Testis (tissue), 3 donors: ENCODE results near the gene ZFR. TPM values are rescaled to one million over a fixed set of nuclear protein-coding genes. Genes with fewer than 3 reads are reported as not detected.
A peak's percentile ranks its signal among the peaks of the same experiment; 100 is the strongest.

Experiments used
- DNase-seq: peaks from one replicate; pipeline ENCODE4 v3.0.0-alpha.2; 2019
- H3K27ac ChIP-seq, 2 donors: fragments of 200-600 bp; sonication (generic); one replicate each; pipeline ENCODE4 v1.5.1; 2019
- H3K27me3 ChIP-seq: fragments of 200-600 bp; sonication (generic); one replicate; pipeline ENCODE4 v1.5.1; 2019
- H3K36me3 ChIP-seq: fragments of 200-600 bp; sonication (generic); one replicate; pipeline ENCODE4 v1.5.1; 2017; ENCODE audit warnings: low read depth; ENCODE audit errors: missing control alignments
- H3K4me1 ChIP-seq: fragments of 200-600 bp; sonication (generic); one replicate; pipeline ENCODE4 v1.5.1; 2019
- H3K4me3 ChIP-seq, 2 donors: fragments of 200-600 bp; sonication (generic); one replicate each; pipeline ENCODE4 v1.5.1; 2017 to 2019
- H3K9me3 ChIP-seq: fragments of 200-600 bp; sonication (generic); one replicate; pipeline ENCODE4 v1.5.1; 2017
- CTCF ChIP-seq, 3 experiments: fragments of 450-650 bp in 2 of 3; fragments of 200-600 bp in 1 of 3; sonication (generic) in 1 of 3; IDR thresholded peaks; one replicate each; pipeline ENCODE4 v1.5.1; 2016 to 2019; ENCODE audit warnings: antibody characterized with exemption in 3 of 3, mild to moderate bottlenecking in 2 of 3, moderate library complexity in 1 of 3
- POLR2A ChIP-seq: fragments of 450-650 bp; IDR thresholded peaks from one replicate; pipeline ENCODE4 v1.6.1; 2017; ENCODE audit warnings: antibody characterized with exemption, mild to moderate bottlenecking, moderate library complexity
- WGBS, 2 donors: methylation state at CpG; one replicate each; pipeline ENCODE4 v1.1.5; 2018; 5-methylcytosine and 5-hydroxymethylcytosine counted together
- intact Hi-C: fragments of 100-400 bp; cut with DNase I; formaldehyde crosslinking; loops from one replicate; pipeline ENCODE4 v1.15.1; 2023; ENCODE audit warnings: low total_unique reads
- polyA plus RNA-seq: library from polyadenylated mRNA; stranded (reverse); fragments of 350-450 nt; fragmentation: Illumina TruSeq; extraction: RNeasy Lipid Tissue Mini Kit (QIAGEN cat#74804); gene quantifications from one replicate; pipeline ENCODE4 v1.2.3, GENCODE V29; 2014; ENCODE audit warnings: low read depth, low replicate concordance; ENCODE audit not compliant: insufficient read depth
- total RNA-seq, 2 donors: library from RNA; depleted of rRNA; stranded (reverse); fragments of >200 nt; gene quantifications; one replicate each; pipeline ENCODE4 v1.2.3, GENCODE V29; 2016

ZFR gene
- total and polyA plus RNA-seq, 3 donors from 2014 or later, result 77.1 to 112 (median 97.2) TPM

GRCh38 chr5:32388432-32389129 lies 56.0 kb downstream of the ZFR start:
- TF ChIP-seq CTCF (IDR thresholded peaks at IDR 0.05) (no peak), POLR2A (no peak)
- Histone ChIP-seq H3K27me3 (no peaks in the 10 kb centered on the region), H3K9me3 (no peaks in the 10 kb centered on the region), H3K4me1 (peaks cover 23% of the 10 kb centered on the region), H3K4me3 (no peak overlapping the region), H3K36me3 (no peaks in the 10 kb centered on the region), H3K27ac (peak overlapping the region; percentile 32 to 58)
- intact Hi-C loops, result no loop called here
- WGBS, 2 donors, result 35 to 41% methylated on average over 6 of the region's 6 CpGs
- DNase-seq, result no peak

- no peak for DNase-seq
- intact Hi-C loops, result no loop called here
- TF ChIP-seq POLR2A (no peak), CTCF (IDR thresholded peaks at IDR 0.05) (no peak)
- H3K36me3 ChIP-seq, result no peaks in the 10 kb centered on the region
- no peaks in the 10 kb centered on the region for H3K9me3 ChIP-seq
- peaks cover 23% of the 10 kb centered on the region for H3K4me1 ChIP-seq
- no peak overlapping the region for H3K4me3 ChIP-seq
- H3K27ac ChIP-seq, result peak overlapping the region; percentile 32 to 58
- no peaks in the 10 kb centered on the region for H3K27me3 ChIP-seq
Measured at GRCh38 chr5:32387841-32388240, 56.7 kb downstream of the ZFR start.

GRCh38 chr5:32387211-32387610 lies 57.3 kb downstream of the ZFR start:
- Histone ChIP-seq H3K36me3 (no peaks in the 10 kb centered on the region), H3K4me1 (peaks cover 23% of the 10 kb centered on the region), H3K27me3 (no peaks in the 10 kb centered on the region), H3K27ac (peak overlapping the region in 1 of 2 donors; percentile 58), H3K9me3 (no peaks in the 10 kb centered on the region), H3K4me3 (no peak overlapping the region)
- 27 to 49% methylated on average over 3 of the region's 3 CpGs for WGBS, 2 donors
- intact Hi-C loops, result no loop called here
- no peak for DNase-seq
- no peak for TF ChIP-seq CTCF (IDR thresholded peaks at IDR 0.05)
- no peak for TF ChIP-seq POLR2A

GRCh38 chr5:32384621-32385020 lies 59.9 kb downstream of the ZFR start:
- intact Hi-C loops, result no loop called here
- TF ChIP-seq POLR2A (no peak), CTCF (IDR thresholded peaks at IDR 0.05) (no peak)
- H3K27me3 ChIP-seq, result no peaks in the 10 kb centered on the region
- H3K27ac ChIP-seq, result no peak overlapping the region
- no peaks in the 10 kb centered on the region for H3K36me3 ChIP-seq
- DNase-seq, result no peak
- H3K4me1 ChIP-seq, result peaks cover 23% of the 10 kb centered on the region
- H3K4me3 ChIP-seq, result no peak overlapping the region
- H3K9me3 ChIP-seq, result no peaks in the 10 kb centered on the region

GRCh38 chr5:32383586-32383985 lies 61.0 kb downstream of the ZFR start:
- Histone ChIP-seq H3K4me1 (peaks cover 19% of the 10 kb centered on the region), H3K27ac (no peak overlapping the region), H3K27me3 (no peaks in the 10 kb centered on the region), H3K9me3 (no peaks in the 10 kb centered on the region), H3K4me3 (no peak overlapping the region), H3K36me3 (no peaks in the 10 kb centered on the region)
- no peak for TF ChIP-seq POLR2A
- no peak for TF ChIP-seq CTCF (IDR thresholded peaks at IDR 0.05)
- intact Hi-C loops, result no loop called here
- 69 to 76% methylated on average over 3 of the region's 3 CpGs for WGBS, 2 donors
- DNase-seq, result no peak
